ENCODE results near the gene ENKUR.
A peak's percentile ranks its signal among the peaks of the same experiment; 100 is the strongest.

The ENKUR gene

DNA sequence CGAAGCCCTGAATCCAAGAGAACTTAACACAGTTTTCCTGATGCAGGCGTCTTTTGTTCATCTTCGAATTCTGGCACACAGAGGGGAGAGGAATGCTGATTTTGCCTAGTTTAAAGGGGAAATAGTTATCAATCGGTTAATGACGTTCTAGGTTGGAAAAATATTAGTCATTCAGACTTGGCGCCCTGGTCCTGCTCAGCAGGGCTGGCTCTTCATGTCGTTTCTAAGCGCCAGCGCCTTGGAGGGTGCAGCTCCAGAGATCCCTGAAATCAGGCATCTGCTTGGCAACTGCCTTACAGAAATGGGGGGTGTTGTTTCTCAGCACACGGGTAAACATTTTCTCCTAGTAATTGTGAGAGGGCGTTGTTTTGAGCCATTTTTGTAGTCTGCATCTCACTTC, 62.3 kb downstream of the ENKUR start:
- peak overlapping the region; percentile 83 for H3K9ac ChIP-seq (ENCODE audit: low read length)
- H3K27me3 ChIP-seq (ENCODE audit: control insufficient read depth, insufficient read depth, low read length), result no peaks in the 10 kb centered on the region
- H3K9me3 ChIP-seq (ENCODE audit: control insufficient read depth, low read depth, low read length), result no peaks in the 10 kb centered on the region
- H3K4me1 ChIP-seq (ENCODE audit: control insufficient read depth, low read depth, low read length), result peaks cover 26% of the 10 kb centered on the region
- H3K36me3 ChIP-seq (ENCODE audit: control insufficient read depth, low read depth, low read length), result no peaks in the 10 kb centered on the region
- H3K27ac ChIP-seq (ENCODE audit: low read length), result peak overlapping the region; percentile 80
- peak overlapping the region; percentile 62 for H3K4me3 ChIP-seq (ENCODE audit: low read length)

DNA sequence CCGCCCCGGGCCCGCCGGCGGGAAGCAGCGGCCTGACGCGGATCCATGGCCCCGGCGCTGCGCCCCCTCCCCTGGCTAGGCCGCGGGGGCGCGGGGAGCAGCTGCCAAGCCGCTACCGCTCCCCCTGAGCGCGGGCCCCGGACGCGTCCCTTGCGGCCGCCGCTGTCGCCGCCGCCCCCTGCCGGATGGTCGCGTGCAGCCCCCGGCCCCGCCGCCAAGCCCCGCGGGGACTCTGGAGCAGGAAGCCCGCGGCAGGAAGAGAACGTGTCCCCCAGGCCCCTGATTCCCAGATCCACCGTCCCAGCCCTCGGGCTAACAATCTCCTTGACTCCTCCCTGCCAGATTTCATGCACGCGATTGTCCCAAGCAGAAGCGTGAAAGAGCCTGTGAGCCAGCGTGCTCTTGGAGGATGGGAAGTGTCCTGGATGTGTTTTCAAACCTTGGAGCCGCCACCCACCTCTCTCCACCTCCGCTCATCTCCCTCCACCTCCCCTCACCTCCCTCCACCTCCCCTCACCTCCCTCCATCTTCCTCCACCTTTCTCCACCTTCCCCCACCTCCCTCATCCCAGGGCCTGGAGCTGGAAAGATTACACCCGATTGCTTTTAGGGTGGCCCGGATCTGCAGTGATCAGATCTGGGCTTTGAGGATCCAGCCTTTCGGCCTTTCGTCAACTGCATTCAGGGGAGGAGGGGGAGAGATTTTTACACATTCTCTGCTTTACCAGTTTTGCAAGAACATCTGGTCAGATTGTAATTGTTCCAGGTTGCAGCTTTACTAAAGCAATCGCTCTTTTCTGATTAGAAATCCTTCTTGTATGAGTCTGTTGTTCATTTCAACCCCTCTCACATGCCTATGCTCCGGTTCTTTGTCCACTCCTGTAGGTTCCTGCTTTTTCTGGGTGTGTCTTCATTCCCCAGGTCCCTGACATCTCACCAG, 63.0 kb downstream of the ENKUR start:
- Histone ChIP-seq H3K4me3 (ENCODE audit: low read length) (peak overlapping the region; percentile 62), H3K27me3 (ENCODE audit: control insufficient read depth, insufficient read depth, low read length) (no peaks in the 10 kb centered on the region), H3K9me3 (ENCODE audit: control insufficient read depth, low read depth, low read length) (no peaks in the 10 kb centered on the region), H3K27ac (ENCODE audit: low read length) (peak overlapping the region; percentile 80), H3K9ac (ENCODE audit: low read length) (peak overlapping the region; percentile 83), H3K4me1 (ENCODE audit: control insufficient read depth, low read depth, low read length) (peaks cover 26% of the 10 kb centered on the region), H3K36me3 (ENCODE audit: control insufficient read depth, low read depth, low read length) (no peaks in the 10 kb centered on the region)

- Histone ChIP-seq H3K4me3 (ENCODE audit: low read length) (peak within 1 kb of the TSS; percentile 62), H3K27ac (ENCODE audit: low read length) (peak within 1 kb of the TSS; percentile 80), H3K27me3 (ENCODE audit: control insufficient read depth, insufficient read depth, low read length) (no peaks in the 10 kb centered on the region)
Observed at GRCh38 chr10:24952143-24952706, 63.7 kb downstream of the ENKUR start, which contains the start of gene PRTFDC1. Gene PRTFDC1 (minus strand): TSS chr10:24952606. CDS start chr10:24952575, 31 bp downstream.

DNA sequence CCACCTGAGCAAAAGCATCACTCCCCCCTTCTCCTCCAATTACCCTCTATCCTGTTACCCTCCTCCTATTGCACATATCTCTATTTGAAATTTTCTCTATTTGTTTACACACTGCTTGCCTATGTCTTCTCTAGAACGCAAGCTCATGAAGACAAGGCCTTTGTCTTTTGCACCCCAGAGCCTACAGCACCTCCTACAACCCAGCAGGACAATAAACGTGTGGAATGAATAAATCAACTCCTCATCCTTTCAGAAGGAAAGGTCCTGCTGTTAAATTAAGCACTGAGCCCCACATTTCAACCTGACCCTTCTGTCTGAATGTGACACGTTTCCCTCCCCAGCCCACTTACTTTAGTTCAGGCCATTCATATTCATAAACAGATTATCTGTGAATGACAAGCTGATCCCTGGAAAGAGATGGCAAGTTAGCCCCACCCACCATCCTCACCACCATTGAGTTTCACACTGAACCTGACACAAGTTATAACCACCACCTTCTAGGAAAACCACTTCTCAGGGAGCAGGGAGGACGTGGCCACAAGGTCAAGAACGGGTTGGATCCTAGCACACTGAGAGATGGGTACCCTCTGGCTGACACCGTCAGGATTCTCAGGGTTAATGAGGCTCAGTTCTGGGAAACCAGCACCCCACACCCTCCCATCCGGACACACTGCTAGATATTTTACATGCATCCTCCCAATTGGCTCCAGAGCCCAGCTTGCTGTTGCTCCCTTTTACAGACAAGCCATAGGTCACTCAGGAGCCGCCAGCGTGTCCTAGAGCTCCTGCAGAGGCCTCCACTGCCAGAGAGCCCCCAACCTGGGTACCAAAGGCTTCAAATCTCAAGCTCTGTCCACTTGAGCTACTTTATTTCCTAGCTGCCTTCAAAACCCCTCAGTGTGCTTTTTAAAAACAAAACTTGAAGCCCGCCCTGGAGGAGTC, 64.5 kb downstream of the ENKUR start:
- Histone ChIP-seq H3K4me3 (ENCODE audit: low read length) (peak overlapping the region; percentile 62), H3K36me3 (ENCODE audit: control insufficient read depth, low read depth, low read length) (no peaks in the 10 kb centered on the region), H3K27me3 (ENCODE audit: control insufficient read depth, insufficient read depth, low read length) (no peaks in the 10 kb centered on the region), H3K9ac (ENCODE audit: low read length) (peak overlapping the region; percentile 83), H3K4me1 (ENCODE audit: control insufficient read depth, low read depth, low read length) (peaks cover 26% of the 10 kb centered on the region), H3K27ac (ENCODE audit: low read length) (peak overlapping the region; percentile 19), H3K9me3 (ENCODE audit: control insufficient read depth, low read depth, low read length) (no peaks in the 10 kb centered on the region)

More at GRCh38 chr10:24952143-24952706, 63.7 kb downstream of the ENKUR start, which contains the start of gene PRTFDC1:
- Histone ChIP-seq H3K9me3 (ENCODE audit: control insufficient read depth, low read depth, low read length) (no peaks in the 10 kb centered on the region), H3K36me3 (ENCODE audit: control insufficient read depth, low read depth, low read length) (no peaks in the 10 kb centered on the region), H3K9ac (ENCODE audit: low read length) (peak within 1 kb of the TSS; percentile 83), H3K4me1 (ENCODE audit: control insufficient read depth, low read depth, low read length) (peaks cover 26% of the 10 kb centered on the region)

- H3K4me3 ChIP-seq (ENCODE audit: low read length), result peak overlapping the region; percentile 62
- H3K27ac ChIP-seq (ENCODE audit: low read length), result no peak overlapping the region
- peaks cover 26% of the 10 kb centered on the region for H3K4me1 ChIP-seq (ENCODE audit: control insufficient read depth, low read depth, low read length)
- H3K9ac ChIP-seq (ENCODE audit: low read length), result no peak overlapping the region
- no peaks in the 10 kb centered on the region for H3K36me3 ChIP-seq (ENCODE audit: control insufficient read depth, low read depth, low read length)
- no peaks in the 10 kb centered on the region for H3K9me3 ChIP-seq (ENCODE audit: control insufficient read depth, low read depth, low read length)
- H3K27me3 ChIP-seq (ENCODE audit: control insufficient read depth, insufficient read depth, low read length), result no peaks in the 10 kb centered on the region
Observed at GRCh38 chr10:24950439-24950838, 65.5 kb downstream of the ENKUR start.

DNA sequence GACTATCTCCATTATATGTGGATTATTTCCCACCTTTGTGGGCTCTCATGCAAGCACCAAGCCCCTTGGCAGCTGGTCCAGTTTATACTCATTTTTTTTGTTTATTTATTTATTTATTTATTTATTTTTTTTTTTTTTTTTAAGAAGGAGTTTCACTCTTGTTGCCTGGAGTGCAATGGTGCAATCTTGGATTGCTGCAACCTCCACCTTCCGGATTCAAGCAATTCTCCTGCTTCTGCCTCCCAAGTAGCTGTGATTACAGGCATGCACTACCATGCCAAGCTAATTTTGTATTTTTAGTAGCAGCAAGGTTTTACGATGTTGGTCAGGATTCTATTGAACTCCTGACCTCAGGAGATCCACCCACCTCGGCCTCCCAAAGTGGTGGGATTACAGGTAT, 66.3 kb downstream of the ENKUR start:
- H3K4me3 ChIP-seq (ENCODE audit: low read length), result no peak overlapping the region
- H3K9ac ChIP-seq (ENCODE audit: low read length), result no peak overlapping the region
- H3K9me3 ChIP-seq (ENCODE audit: control insufficient read depth, low read depth, low read length), result no peaks in the 10 kb centered on the region
- no peak overlapping the region for H3K27ac ChIP-seq (ENCODE audit: low read length)
- peaks cover 26% of the 10 kb centered on the region for H3K4me1 ChIP-seq (ENCODE audit: control insufficient read depth, low read depth, low read length)
- no peaks in the 10 kb centered on the region for H3K36me3 ChIP-seq (ENCODE audit: control insufficient read depth, low read depth, low read length)
- H3K27me3 ChIP-seq (ENCODE audit: control insufficient read depth, insufficient read depth, low read length), result no peaks in the 10 kb centered on the region

- Histone ChIP-seq H3K9ac (ENCODE audit: low read length) (no peak overlapping the region), H3K27ac (ENCODE audit: low read length) (no peak overlapping the region), H3K27me3 (ENCODE audit: control insufficient read depth, insufficient read depth, low read length) (no peaks in the 10 kb centered on the region), H3K9me3 (ENCODE audit: control insufficient read depth, low read depth, low read length) (no peaks in the 10 kb centered on the region), H3K4me1 (ENCODE audit: control insufficient read depth, low read depth, low read length) (peaks cover 14% of the 10 kb centered on the region), H3K36me3 (ENCODE audit: control insufficient read depth, low read depth, low read length) (no peaks in the 10 kb centered on the region), H3K4me3 (ENCODE audit: low read length) (no peak overlapping the region)
Observed at GRCh38 chr10:24947304-24948097, 68.5 kb downstream of the ENKUR start.

DNA sequence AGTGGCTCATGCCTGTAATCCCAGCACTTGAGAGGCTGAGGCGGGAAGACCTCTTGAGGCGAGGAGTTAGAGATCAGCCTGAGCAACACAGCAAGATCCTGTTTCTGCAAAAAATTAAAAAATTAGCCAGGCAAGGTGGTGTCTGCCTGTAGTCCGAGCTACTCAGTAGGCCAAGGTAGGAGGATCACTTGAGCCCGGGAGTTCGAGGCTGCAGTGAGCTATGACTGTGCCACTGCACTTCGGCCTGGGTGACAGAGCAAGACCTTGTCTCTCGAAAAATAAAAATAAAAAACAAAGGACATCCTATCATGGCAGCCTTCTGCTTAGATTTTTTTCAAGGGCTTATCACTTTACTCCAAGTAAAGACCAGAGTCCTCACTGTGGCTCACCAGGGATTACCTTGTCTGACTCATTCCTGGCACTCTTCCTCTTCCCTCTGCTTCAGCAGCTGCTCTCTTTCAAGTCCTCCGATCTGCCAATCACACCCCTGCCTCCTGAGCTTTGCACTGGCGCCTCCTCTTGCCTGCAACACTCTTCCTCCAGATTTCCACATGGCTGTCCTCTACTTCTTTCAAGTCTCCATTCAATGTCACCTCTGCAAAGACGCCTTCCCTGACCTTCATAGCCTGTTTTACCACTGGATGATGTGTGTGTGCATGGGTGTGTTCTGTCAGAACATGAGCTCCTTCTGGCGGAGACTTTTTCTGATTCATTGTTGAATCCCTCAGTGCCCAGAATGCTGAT, 71.3 kb downstream of the ENKUR start:
- no peaks in the 10 kb centered on the region for H3K9me3 ChIP-seq (ENCODE audit: control insufficient read depth, low read depth, low read length)
- no peak overlapping the region for H3K4me3 ChIP-seq (ENCODE audit: low read length)
- H3K27ac ChIP-seq (ENCODE audit: low read length), result no peak overlapping the region
- H3K27me3 ChIP-seq (ENCODE audit: control insufficient read depth, insufficient read depth, low read length), result no peaks in the 10 kb centered on the region
- no peaks in the 10 kb centered on the region for H3K4me1 ChIP-seq (ENCODE audit: control insufficient read depth, low read depth, low read length)
- no peak overlapping the region for H3K9ac ChIP-seq (ENCODE audit: low read length)
- no peaks in the 10 kb centered on the region for H3K36me3 ChIP-seq (ENCODE audit: control insufficient read depth, low read depth, low read length)

GRCh38 chr10:24938525-24938924, 77.4 kb downstream of the ENKUR start:
- no peak overlapping the region for H3K9ac ChIP-seq (ENCODE audit: low read length)
- H3K9me3 ChIP-seq (ENCODE audit: control insufficient read depth, low read depth, low read length), result no peaks in the 10 kb centered on the region
- H3K4me1 ChIP-seq (ENCODE audit: control insufficient read depth, low read depth, low read length), result no peaks in the 10 kb centered on the region
- H3K36me3 ChIP-seq (ENCODE audit: control insufficient read depth, low read depth, low read length), result no peaks in the 10 kb centered on the region
- H3K4me3 ChIP-seq (ENCODE audit: low read length), result no peak overlapping the region
- H3K27ac ChIP-seq (ENCODE audit: low read length), result no peak overlapping the region
- no peaks in the 10 kb centered on the region for H3K27me3 ChIP-seq (ENCODE audit: control insufficient read depth, insufficient read depth, low read length)

GRCh38 chr10:24938076-24938475, 77.9 kb downstream of the ENKUR start:
- no peak overlapping the region for H3K9ac ChIP-seq (ENCODE audit: low read length)
- H3K27ac ChIP-seq (ENCODE audit: low read length), result no peak overlapping the region
- no peak overlapping the region for H3K4me3 ChIP-seq (ENCODE audit: low read length)
- no peaks in the 10 kb centered on the region for H3K4me1 ChIP-seq (ENCODE audit: control insufficient read depth, low read depth, low read length)
- no peaks in the 10 kb centered on the region for H3K27me3 ChIP-seq (ENCODE audit: control insufficient read depth, insufficient read depth, low read length)
- no peaks in the 10 kb centered on the region for H3K36me3 ChIP-seq (ENCODE audit: control insufficient read depth, low read depth, low read length)
- no peaks in the 10 kb centered on the region for H3K9me3 ChIP-seq (ENCODE audit: control insufficient read depth, low read depth, low read length)
